Vagina (tissue), 2 donors: ENCODE results near the gene HHATL. TPM values are rescaled to one million over a fixed set of nuclear protein-coding genes. Genes with fewer than 3 reads are reported as not detected.

Source experiments
- DNase-seq, 2 donors: peaks; one replicate each; pipeline ENCODE4 v3.0.0-alpha.2; 2017; ENCODE audit errors: extremely low spot score in 2 of 2
- H3K27ac ChIP-seq: fragments of 200-600 bp; sonication (generic); one replicate; pipeline ENCODE4 v1.5.1; 2019
- H3K27me3 ChIP-seq: fragments of 200-600 bp; sonication (generic); one replicate; pipeline ENCODE4 v1.5.1; 2019
- H3K36me3 ChIP-seq, 2 donors: fragments of 200-600 bp; sonication (generic); one replicate each; pipeline ENCODE4 v1.5.1; 2017 to 2019
- H3K4me1 ChIP-seq: fragments of 200-600 bp; sonication (generic); one replicate; pipeline ENCODE4 v1.5.1; 2019
- H3K4me3 ChIP-seq, 2 donors: fragments of 200-600 bp; sonication (generic); 1 replicate in 1 of 2; 2 replicates in 1 of 2; pipeline ENCODE4 v1.5.1; 2016 to 2019
- H3K9me3 ChIP-seq: fragments of 200-600 bp; sonication (generic); one replicate; pipeline ENCODE4 v1.5.1; 2019
- CTCF ChIP-seq, 3 experiments: fragments of 450-650 bp in 2 of 3; fragments of 200-600 bp in 1 of 3; sonication (generic) in 1 of 3; IDR thresholded peaks; one replicate each; pipeline ENCODE4 v1.5.1; 2017 to 2019; ENCODE audit warnings: antibody characterized with exemption in 3 of 3, mild to moderate bottlenecking in 2 of 3, moderate library complexity in 2 of 3
- POLR2A ChIP-seq, 2 donors: fragments of 450-650 bp; IDR thresholded peaks; one replicate each; pipeline ENCODE4 v1.6.1; 2017; ENCODE audit warnings: antibody characterized with exemption in 2 of 2, mild to moderate bottlenecking in 2 of 2, moderate library complexity in 2 of 2
- POLR2AphosphoS5 ChIP-seq, 2 donors: sonication (generic); formaldehyde crosslinking; IDR thresholded peaks; one replicate each; pipeline ENCODE4 v1.9.0; 2017; ENCODE audit warnings: antibody characterized with exemption in 2 of 2, mild to moderate bottlenecking in 2 of 2, low read depth in 1 of 2; ENCODE audit not compliant: insufficient read depth in 1 of 2
- intact Hi-C: fragments of 100-400 bp; cut with DNase I; formaldehyde crosslinking; loops from one replicate; pipeline ENCODE4 v1.15.1; 2023
- total RNA-seq: library from RNA; depleted of rRNA; stranded (reverse); fragments of >200 nt; gene quantifications from one replicate; pipeline ENCODE4 v1.2.3, GENCODE V29; 2016

Gene HHATL
- total RNA-seq, 1 donor from 2014 or later: not detected

GRCh38 chr3:42652611-42653302, 49.8 kb downstream of the HHATL start:
- Histone ChIP-seq H3K27me3 (no peaks in the 10 kb centered on the region), H3K4me1 (peaks cover 68% of the 10 kb centered on the region), H3K27ac (peak overlapping the region; percentile 96), H3K4me3 (peak overlapping the region; percentile 71 to 98), H3K36me3 (no peaks in the 10 kb centered on the region), H3K9me3 (no peaks in the 10 kb centered on the region)
- DNase-seq: peak in 1 of 2 donors; percentile 91
- TF ChIP-seq POLR2A (IDR thresholded peaks at IDR 0.05) (peak in 1 of 2 donors; percentile 79), CTCF (IDR thresholded peaks at IDR 0.05) (no peak), POLR2AphosphoS5 (IDR thresholded peaks at IDR 0.05; ENCODE audit: insufficient read depth in 1 of 2, low read depth in 1 of 2) (peak in 1 of 2 donors; percentile 94)
- intact Hi-C loops: no loop called here

- H3K27ac ChIP-seq: peak overlapping the region; percentile 96
- no peaks in the 10 kb centered on the region for H3K27me3 ChIP-seq
- TF ChIP-seq POLR2AphosphoS5 (IDR thresholded peaks at IDR 0.05; ENCODE audit: insufficient read depth in 1 of 2, low read depth in 1 of 2) (no peak), POLR2A (IDR thresholded peaks at IDR 0.05) (no peak), CTCF (IDR thresholded peaks at IDR 0.05) (no peak)
- peak overlapping the region; percentile 71 to 98 for H3K4me3 ChIP-seq
- intact Hi-C loops: no loop called here
- H3K9me3 ChIP-seq: no peaks in the 10 kb centered on the region
- H3K4me1 ChIP-seq: peaks cover 68% of the 10 kb centered on the region
- no peaks in the 10 kb centered on the region for H3K36me3 ChIP-seq
- no peak for DNase-seq
Measured at GRCh38 chr3:42652251-42652610, 50.4 kb downstream of the HHATL start.

- H3K36me3 ChIP-seq: peaks cover 0 to 6% of the 10 kb centered on the region in 2 donors
- intact Hi-C loops: no loop called here
- H3K4me3 ChIP-seq: peak overlapping the region; percentile 71 to 98
- no peaks in the 10 kb centered on the region for H3K27me3 ChIP-seq
- DNase-seq: peak in 1 of 2 donors; percentile 85
- H3K4me1 ChIP-seq: peaks cover 61% of the 10 kb centered on the region
- TF ChIP-seq CTCF (IDR thresholded peaks at IDR 0.05) (no peak), POLR2A (IDR thresholded peaks at IDR 0.05) (no peak), POLR2AphosphoS5 (IDR thresholded peaks at IDR 0.05; ENCODE audit: insufficient read depth in 1 of 2, low read depth in 1 of 2) (no peak)
- no peaks in the 10 kb centered on the region for H3K9me3 ChIP-seq
- H3K27ac ChIP-seq: peak overlapping the region; percentile 96
Measured at GRCh38 chr3:42651248-42652091, 51.1 kb downstream of the HHATL start.

- Histone ChIP-seq H3K36me3 (peaks cover 0 to 21% of the 10 kb centered on the region in 2 donors), H3K27ac (peak overlapping the region; percentile 96), H3K9me3 (no peaks in the 10 kb centered on the region), H3K4me1 (peaks cover 44% of the 10 kb centered on the region), H3K4me3 (no peak overlapping the region), H3K27me3 (no peaks in the 10 kb centered on the region)
- DNase-seq: no peak
- intact Hi-C loops: no loop called here
- TF ChIP-seq CTCF (IDR thresholded peaks at IDR 0.05) (no peak), POLR2AphosphoS5 (IDR thresholded peaks at IDR 0.05; ENCODE audit: insufficient read depth in 1 of 2, low read depth in 1 of 2) (no peak), POLR2A (IDR thresholded peaks at IDR 0.05) (no peak)
Measured at GRCh38 chr3:42649783-42650182, 52.8 kb downstream of the HHATL start.
